ENCODE measurements around the gene ZNF536.

DNA sequence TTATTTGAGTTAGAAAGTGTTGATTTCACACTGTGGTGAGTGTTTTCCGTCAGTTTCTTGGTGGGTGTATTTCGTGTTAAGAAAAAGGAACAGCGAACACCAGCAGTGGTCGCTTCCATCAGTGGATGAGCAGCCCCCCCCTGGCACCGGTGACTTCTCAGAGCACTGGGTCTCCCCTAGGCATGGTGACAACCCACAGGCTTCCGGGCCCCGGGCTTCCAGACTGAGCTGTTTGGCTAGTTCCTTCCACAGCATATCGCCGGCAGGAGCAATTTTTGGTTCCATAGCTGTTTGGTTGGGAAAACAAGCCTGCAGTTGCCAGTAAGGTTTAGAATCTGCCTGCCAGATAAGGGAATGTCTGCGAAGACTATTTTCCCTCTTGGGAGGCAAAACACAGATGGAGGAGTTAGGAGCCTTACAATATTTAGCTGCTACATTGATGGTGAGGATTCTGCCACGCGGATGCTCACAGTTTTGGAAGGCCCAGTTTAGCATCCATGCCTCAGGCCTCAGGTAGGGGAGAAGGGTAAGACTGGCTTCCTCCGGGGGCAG, 18.7 kb upstream of the ZNF536 start:
- TF ChIP-seq, protein P1, sequence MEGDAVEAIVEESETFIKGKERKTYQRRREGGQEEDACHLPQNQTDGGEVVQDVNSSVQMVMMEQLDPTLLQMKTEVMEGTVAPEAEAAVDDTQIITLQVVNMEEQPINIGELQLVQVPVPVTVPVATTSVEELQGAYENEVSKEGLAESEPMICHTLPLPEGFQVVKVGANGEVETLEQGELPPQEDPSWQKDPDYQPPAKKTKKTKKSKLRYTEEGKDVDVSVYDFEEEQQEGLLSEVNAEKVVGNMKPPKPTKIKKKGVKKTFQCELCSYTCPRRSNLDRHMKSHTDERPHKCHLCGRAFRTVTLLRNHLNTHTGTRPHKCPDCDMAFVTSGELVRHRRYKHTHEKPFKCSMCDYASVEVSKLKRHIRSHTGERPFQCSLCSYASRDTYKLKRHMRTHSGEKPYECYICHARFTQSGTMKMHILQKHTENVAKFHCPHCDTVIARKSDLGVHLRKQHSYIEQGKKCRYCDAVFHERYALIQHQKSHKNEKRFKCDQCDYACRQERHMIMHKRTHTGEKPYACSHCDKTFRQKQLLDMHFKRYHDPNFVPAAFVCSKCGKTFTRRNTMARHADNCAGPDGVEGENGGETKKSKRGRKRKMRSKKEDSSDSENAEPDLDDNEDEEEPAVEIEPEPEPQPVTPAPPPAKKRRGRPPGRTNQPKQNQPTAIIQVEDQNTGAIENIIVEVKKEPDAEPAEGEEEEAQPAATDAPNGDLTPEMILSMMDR (IDR thresholded peaks at IDR 0.05): no peak
- no peak for TF ChIP-seq POLR2A (IDR thresholded peaks at IDR 0.05)
- TF ChIP-seq EP300 (IDR thresholded peaks at IDR 0.05): no peak
